ENCODE data around the gene TTC19.

The TTC19 gene, protein sequence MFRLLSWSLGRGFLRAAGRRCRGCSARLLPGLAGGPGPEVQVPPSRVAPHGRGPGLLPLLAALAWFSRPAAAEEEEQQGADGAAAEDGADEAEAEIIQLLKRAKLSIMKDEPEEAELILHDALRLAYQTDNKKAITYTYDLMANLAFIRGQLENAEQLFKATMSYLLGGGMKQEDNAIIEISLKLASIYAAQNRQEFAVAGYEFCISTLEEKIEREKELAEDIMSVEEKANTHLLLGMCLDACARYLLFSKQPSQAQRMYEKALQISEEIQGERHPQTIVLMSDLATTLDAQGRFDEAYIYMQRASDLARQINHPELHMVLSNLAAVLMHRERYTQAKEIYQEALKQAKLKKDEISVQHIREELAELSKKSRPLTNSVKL

DNA sequence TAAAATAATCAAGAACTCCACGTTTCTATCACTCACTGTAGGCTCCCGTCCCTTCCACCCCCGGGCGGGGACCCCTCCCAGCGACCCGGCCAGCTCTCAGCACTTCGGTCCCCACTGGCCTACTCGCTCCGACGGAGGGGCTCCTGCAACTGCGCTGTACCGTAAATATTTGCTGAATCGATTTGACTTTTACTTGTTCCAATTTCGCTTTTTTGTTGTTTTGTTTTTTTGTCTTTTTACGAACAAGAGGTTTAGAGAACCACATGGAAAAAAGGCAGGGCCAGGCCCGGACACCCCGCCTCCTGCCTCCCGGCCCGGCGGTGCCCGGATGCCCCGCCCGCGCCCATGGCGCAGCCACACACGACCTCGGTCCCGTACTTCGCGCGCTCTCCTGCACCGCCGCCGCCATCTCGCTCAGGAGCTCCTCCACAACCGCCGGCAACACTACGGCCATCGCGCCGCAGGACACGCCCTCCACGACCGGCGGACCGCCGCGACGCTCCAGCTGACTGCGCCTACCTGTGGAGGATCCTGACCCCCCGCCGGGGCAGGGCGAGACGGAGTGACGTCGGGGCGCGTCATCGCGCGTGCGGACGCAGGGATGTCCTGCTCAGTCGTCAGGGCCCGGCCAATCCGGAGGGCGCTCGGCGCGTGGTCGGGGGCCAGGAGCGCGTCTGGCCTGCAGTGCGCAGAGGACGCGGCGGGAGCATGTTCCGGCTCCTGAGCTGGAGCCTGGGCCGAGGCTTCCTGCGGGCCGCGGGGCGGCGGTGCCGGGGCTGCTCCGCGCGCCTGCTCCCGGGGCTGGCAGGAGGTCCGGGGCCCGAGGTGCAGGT lies at the start of gene TTC19, which contains the start of gene ZSWIM7:
TSS of gene TTC19 (plus strand) at position 684 of the 833 bp plus-strand sequence. CDS start at position 709, 25 bp downstream.
TSS of gene ZSWIM7 (minus strand) at position 564 of the 833 bp plus-strand sequence. CDS start at position 454, 110 bp downstream.
- peak; percentile 90 to 92 for DNase-seq

DNA sequence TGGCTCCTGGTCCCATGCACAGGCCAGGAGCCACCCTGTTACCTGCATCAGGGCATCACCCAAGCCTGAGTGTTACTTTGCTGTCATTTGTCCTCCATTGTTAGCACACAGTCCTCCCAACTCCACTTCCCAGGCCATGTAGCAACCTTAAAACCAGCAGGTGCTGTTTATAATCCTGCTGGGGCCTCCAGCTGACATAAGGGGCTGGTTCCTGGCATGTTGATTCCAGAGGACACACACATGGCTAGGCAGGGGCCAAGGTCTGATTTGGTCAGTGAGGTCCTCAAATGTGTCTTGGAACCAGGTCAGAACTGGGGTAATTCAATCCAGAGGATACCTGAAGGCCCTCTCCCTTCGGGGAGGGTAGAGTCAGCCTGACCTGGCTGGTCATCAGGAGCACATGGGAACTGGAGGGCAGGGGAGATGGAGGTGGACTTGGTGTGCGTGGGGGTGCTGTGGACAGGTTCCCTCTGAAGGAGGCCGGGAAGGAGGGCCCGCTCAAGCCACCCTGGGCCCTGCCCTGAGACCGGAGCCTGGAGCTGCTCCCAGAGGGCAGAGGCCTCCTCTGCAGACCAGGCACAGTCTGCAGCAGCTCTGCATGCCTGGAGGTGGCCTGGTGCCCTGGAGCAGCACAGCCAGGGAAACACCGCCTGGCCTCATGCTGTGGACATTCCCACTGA lies 48.1 kb upstream of the TTC19 start:
- no peak for DNase-seq

DNA sequence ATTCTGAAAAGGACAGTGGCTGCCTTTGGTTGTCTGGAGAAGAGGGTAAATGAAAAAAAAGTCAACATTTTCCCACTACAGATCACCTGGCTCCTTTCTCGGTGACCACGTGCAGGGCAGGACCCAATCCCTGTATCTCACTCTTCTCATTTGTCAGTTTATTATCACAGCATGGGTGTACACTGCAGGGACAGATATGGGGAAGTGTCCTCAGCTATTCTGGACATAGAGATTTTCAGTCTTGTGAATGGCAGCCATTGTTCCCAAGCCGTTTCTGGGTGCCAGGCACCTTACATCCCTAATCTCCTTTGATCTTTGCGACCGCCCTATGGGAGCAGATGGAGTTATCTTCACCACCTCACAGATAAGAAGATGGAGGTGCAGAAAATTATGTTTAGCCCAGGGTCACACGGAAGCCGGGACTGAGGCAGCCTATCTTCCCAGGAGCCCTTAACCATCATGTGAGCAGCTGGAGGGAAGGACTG lies 47.5 kb upstream of the TTC19 start:
- no peak for DNase-seq

DNA sequence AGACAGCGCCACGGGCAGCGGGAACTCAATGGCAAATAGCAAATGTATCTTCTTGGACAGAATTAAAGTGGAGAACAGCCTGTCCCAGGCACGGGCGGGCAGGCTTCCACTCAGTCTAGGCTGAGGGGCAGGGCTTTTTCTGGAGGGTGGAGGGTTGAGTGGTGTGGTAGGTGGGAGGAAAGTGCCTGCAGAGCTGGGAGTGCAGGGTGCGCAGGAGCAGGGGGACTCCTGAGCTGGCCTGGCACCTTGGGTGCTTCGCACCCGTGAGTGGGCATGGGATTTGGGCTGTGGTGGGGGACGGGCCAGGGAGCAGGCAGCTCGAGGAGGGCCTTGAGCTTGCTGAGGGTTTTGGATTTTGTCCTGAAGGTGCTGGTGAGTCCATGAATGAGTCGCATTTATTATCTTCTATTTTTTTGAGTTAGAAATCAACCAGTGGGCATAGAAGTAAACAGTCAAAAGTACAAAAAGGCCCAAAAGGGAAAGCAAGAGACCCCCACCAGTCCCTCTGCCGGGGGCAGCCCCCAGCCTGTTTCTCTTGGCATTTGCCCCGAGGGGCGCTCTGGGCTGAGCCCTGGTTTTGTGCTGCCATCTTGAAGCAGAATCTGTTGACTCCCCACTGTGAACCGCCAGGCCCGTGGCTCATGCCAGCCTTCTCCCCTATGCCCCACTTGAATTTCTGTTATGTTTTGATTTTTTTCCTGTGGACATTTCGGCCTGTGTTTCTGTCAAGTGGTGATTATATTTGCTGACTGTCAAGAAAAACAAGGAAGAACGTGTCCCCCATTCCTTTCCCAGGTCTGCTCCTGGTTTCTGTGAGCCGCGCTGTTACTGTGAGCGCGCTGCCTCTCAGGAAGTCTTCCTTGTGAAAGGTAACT lies 46.5 kb upstream of the TTC19 start:
- DNase-seq: no peak

DNA sequence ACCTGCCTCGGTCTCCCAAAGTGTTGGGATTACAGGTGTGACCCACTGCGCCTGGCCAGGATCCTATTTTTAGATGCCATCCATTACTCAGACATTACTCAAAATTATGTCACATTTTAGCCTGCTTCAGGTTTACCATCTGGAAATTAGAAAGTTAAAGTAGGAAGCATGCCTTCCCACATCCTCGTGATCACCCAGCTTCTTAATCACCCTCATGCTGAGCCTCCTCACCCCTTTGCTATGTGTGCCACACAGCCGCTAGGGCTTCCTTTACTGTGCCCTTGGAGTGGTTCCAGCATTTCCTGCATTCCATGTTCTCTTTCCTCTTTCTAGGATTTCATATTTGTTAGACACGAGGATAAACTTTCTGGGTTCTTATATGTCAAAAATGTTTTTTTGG lies 45.4 kb upstream of the TTC19 start:
- DNase-seq: no peak

DNA sequence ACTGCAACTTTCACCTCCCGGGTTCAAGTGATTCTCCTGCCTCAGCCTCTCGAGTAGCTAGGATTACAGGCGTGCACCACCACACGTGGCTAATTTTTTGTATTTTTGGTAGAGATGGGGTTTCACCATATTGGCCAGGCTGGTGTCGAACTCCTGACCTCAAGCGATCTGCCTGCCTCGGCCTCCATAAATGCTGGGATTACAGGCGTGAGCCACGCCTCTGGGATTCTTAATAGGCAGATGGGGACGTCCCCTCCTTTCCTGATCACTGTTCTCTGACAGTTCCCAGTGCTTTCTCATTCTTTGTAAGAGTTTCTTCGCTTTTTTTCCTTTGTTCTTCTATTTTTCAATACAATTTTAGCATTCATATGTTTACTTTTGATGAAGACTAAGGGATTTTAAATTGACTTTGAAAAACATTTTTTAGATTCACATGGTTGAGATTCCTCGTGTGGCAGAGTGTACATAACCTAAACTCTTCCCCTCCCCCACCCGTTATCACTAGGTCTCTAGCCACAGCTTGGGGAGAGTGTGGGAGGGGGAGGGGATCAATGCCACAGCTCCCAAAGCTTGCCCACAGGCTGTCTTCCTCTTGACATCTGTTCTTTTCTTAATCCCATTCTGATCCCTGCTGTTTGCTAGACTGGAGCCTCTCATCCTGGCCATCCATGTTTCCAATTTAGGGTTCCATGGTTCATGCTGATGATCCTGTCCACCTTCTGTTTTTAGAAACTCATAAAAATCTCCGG lies 43.7 kb upstream of the TTC19 start:
- DNase-seq: no peak

DNA sequence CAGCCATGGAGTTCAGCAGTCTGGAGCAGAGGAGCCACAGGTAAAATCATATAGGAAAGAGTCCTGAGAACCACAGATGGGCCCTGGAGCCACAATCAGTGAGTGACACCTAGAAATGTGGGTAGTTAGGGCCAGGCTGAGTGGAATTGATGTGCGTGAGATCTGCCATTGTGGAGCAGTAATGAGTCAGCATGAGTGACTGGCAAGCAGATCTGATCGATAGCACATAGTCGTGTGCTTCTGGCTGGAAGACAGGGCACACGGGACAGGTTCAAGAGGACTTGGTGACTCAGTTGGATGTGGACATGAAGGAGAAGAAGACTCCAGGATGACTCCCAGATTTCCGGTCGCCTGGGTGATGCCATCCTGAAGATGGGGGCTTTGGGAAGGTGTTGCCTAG lies 42.4 kb upstream of the TTC19 start:
- DNase-seq: no peak

DNA sequence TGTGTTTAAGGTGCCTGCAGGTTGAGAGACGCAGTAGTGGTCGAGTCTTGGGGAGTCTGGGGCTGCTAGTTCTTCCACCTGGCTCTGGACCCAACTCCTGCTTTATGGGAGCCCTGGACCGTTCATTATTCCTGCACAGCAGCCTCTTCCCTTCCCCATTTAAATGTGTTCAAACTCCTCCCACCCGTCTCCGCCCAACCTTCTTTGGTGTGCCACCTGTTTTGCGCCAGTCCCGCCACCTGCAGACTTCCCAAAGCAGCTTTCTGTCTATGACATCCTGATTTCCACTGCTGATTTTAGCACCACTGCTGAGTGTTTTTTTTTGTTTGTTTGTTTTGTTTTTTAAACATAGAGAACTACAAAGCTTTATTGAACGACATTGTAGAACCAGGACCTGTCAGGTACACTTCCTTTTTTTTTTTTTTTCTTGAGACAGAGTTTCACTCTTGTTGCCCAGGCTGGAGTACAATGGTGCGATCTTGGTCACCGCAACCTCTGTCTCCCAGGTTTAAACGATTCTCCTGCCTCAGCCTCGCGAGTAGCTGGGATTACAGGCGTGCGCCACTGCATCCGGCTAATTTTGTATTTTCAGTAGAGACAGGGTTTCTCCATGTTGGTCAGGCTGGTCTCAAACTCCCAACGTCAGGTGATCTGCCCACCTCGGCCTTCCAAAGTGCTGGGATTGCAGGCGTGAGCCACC lies 41.9 kb upstream of the TTC19 start:
- no peak for DNase-seq

DNA sequence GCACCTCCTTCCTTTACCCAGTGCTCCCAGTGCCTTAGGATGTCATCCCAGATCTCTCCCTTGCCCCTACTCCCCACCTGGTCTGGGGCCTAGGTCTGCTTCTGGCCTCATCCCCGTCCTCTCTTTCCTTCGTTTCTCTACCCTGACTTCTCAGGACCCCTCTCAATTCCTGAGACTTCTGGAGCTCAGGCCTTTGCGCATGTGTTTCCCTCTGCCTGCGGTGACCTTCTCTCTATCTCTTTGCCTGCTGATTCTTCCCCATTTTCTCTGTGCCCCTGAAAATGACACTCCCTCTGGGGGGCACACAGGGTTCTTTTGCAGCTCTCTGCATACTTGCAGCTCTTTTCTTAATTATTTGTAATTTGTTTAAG lies 41.2 kb upstream of the TTC19 start:
- no peak for DNase-seq

DNA sequence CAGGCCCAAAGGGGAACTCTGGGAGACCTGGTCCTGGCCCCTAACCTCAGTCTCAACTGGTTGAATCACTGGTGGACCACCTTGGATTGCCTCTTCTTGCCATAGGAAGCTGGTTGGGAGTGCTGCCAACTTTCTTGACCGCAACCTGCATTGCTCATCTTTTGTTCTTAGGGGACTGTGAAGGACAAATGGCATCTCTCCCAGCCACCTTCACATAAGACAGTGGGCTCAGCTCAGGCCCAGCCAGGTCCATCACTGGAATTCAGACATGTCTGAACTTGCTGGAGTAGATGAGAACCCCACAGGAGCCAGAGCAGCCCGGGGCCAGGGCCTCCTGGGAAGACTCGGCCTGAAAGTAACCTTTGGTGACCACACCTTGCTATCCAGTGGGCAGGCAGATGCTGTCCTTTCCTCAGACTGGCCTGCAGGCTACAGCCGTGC lies 35.9 kb upstream of the TTC19 start:
- no peak for DNase-seq

DNA sequence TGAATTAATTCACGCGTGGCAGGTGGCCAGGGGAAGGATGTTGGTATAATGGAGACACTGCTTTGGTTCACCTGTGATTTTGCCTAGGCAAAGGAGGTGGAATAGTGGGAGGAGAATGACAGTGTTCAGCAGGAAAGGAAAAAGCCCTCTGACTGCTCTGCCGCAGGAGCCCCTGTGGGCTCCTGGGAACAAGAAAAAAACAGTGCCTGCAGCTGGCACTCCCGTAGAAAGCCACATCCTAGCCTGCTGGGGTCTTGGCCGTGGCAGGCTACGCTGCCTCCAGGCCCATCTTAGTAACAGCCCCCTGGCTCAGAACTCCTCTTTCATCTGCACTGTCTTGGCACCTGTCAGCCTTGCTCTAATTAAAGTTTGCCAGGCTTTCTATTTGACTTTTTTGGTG lies 34.1 kb upstream of the TTC19 start:
- DNase-seq: no peak

DNA sequence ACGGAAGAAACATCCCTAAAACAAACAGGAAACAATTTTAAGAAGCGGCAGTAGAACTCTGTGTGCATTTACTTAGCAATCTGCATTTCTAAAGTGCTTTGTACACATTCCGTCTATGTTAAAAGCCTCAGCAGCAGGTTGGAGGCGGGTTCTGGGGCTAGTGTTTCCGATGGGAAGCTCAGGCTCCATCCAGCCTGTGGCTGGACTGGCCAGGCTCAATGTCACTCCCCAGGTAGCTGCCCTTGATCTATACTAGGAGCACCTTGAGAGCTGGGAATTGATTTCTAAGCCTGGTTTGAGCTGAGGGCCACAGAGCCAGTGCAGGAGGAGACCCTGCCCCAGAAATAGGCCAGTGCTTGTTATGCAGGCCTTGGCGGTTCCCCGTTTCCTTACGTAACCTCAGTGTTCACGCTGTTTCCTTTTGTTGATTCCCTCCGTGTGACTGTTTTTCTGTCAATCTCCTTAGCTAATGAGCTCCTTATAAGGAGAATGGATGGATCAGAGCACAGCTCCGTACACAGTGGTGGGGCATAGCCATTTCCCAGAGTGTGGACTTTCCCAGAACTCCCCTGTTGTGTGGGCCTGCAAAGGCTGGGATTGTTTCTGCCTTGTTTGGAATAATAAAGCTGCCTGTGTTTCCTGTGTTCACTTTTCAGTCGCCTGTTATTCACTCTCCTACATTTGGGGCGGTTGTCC lies 33.3 kb upstream of the TTC19 start:
- peak; percentile 14 to 30 for DNase-seq

DNA sequence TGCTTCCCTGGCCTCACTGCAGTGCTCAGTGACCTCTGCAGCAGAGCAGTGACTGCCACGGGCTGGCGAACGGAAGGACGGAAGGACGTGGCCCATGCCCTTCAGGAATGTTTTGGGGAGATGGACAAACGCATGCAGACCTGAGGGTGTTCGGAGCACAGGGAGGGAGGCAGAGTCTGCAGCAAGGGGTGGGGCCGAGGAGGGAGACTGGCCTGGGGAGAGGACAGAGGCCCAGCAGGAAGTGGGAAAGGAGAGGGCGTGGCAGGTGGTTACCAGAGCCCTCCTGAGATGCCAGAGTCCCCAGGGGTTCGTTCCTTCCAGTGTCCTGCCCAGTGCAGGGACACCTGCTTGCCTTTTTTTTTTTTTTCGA lies 32.8 kb upstream of the TTC19 start:
- no peak for DNase-seq

DNA sequence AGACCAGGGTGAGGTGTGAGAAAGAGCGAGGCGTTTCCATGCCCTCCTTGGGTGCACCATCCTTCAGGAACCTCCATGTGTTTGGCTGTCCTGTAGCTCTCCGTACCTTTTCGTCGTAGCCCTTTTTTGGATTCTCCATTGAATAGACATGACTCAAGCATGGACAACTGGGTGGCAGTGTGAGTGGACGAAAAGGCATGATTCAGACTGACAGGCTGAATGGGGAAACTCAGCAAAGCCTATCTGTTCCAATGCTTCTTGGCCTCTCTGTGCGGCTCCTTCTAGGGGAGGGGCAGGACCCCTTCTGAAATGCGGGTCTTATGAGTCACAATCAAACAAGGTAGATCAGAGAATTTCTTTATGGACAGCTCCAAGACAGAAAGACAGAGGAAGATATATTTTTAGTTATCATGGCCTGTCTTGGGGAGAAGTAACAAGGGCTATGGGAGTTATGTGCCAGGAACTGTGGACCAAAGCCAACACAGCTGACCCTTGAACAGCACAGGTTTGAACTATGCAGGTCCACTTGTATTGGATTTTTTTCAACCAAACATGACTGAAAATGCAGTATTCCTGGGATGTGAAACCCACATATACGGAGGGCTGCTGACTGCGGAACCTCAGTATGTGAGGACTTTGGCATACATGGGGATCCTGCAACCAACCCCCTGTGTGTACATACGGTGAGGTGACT lies 31.8 kb upstream of the TTC19 start:
- DNase-seq: no peak

DNA sequence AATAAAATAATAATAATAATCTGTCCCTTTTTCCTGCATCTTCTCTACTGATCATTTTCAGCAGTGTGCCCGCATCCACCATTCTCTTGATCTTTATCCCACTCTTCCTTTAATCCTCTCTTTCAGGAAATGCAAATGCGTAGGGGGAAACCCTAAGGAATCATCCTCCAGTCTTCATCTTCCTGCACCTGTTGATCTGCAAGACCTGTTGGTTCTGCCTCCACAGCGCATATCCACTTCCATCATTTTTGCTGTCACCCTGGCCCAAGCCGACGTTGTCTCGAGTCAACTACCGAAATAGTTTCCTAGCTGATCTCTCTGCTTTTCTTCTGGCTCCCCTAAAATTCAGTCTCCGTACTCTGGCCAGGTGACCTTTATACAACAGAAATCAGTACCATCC lies 30.2 kb upstream of the TTC19 start:
- DNase-seq: no peak

DNA sequence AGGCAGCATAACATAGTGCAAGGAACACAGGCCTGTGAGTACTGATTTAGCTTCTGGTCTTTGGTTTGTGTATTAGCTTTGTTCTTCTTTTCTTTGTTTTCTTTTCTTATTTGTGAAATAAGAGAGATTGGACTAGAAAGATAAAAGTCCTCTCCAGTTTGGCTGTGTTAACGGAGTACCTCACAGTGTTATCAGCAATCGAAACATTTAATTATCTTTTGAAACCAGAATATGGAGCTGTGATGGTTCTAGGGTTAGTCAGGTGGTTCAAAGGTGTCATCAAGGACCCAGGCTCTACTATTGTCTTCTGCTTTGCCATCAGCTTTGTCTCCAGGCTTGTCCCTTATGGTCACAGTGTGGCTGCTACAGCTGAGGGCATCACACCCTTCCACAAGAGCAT lies 29.1 kb upstream of the TTC19 start:
- DNase-seq: no peak

DNA sequence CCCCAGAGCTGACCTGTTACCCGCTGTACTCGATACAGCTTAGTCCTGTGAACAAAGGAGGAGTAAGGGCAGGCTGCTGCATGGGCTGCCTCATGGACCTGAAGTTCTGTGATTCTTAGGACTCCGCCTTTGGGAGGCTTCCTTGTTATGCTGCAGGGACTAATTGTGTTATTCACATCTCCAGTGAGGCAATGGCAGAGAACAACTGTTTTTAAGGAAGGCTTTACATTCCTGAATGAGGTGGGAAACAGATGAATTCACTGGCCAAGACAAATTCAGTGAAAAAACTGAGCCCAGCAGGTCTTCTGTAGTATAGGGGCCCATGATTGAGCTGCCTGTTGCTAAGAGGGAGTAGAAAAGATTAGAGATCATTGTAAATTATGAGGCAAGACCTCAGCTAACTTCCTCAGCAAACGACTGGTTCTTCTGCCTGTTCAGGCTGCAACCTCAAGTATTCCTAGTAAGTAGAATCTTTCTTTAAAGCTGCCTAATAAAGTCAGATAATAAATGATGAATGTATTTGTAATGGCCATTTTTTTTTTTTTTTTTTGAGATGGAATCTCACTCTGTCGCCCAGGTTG lies 28.4 kb upstream of the TTC19 start:
- no peak for DNase-seq

DNA sequence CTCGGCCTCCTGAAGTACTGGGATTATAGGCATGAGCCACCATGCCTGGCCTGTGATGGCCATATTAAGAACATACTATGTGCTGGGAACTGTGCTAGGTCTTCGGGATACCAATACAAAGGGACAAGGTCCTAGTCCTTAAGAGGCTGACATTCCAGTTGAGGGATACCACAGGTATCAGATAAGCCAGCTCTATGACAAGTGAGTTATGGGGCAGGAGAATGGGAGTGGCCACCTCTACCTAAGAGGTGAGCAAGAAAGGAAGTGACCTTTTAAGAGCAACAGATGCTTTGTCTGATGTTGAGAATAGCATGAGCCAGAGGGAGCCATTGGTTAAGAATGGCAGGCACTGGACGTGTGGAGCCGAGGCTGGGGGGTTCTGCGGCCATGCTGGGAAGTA lies 27.7 kb upstream of the TTC19 start:
- no peak for DNase-seq

DNA sequence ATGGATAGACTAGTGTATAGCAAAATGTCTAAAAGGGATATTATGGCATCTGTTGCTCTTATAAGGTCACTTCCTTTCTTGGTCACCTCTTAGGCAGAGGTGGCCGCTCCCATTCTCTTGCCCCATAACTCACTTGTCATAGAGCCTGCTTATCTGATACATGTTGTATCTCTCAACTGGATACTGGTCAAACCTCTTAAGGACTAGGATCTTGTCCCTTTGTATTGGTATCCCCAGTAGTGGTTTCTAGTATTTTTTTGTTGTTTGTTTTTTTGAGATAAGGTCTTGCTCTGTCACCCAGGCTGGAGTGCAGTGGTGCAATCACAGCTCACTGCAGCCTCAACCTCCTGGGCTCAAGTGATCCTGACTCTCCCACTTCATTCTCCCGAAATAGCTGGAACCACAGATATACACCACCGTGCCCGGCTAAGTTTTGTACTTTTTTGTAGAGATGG lies 27.1 kb upstream of the TTC19 start:
- DNase-seq: no peak

Data from hippocampal formation (tissue), 2 donors.